GM18907 (cell line): ENCODE data around the gene SVIL.
"Not testable (repeated sequence)": the region's sequence is repeated elsewhere in the genome, so short reads cannot be mapped to it uniquely, and the experiment has no call there.

Source experiments
- ATAC-seq: cut with Tn5 transposase; IDR thresholded peaks from one replicate; pipeline ENCODE4 v1.9.1; 2021; ENCODE audit warnings: mild to moderate bottlenecking, moderate library complexity; ENCODE audit not compliant: unreplicated experiment

SVIL gene

DNA sequence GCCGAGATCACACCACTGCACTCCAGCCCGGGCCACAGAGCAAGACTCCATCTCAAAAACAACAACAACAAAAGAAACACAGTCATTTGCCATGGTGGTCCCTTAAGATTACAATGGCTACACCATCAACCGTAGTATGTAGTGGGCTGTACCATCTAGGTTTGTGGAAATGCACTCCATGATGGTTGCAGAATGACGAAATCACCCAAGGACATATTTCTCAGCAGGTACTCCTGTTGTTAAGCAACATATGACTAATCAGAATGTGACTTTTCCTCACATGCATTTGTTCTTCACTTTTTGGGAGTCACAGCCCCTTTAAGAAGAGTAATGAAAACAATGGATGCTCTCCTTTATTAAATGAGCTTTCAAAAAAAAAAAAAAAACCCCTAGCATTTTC, 11.0 kb downstream of the SVIL start:
- no peak for ATAC-seq

DNA sequence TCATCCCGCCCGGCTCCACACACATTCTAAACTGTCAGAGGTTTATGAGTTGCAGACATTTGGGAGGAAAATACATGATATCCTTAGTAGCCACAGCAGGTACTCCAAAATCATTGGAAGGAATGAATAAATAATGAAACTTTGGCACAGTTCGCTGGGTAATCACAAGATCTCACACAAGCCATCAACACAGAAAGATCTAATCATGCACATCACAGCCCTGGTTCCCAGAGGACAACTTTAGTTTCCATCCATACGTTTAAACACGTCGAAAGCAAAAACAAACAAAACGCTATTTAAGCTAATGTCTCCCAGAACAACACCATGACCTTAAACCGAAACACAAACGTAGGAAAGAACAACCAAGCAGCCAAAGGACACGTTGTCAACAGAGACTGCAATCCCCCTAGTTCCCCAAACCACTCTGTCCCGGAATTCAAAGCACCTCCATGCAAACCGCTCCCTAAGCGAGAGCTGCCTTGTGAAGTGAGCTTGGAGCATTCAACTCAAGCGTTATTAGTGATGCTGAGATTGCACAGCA, 12.3 kb downstream of the SVIL start:
- no peak for ATAC-seq

- ATAC-seq: no peak
These were observed 13.6 kb downstream of the SVIL start for GRCh38 chr10:29621161-29621560.

- no peak for ATAC-seq
These were observed 14.6 kb downstream of the SVIL start for GRCh38 chr10:29620112-29620690.

DNA sequence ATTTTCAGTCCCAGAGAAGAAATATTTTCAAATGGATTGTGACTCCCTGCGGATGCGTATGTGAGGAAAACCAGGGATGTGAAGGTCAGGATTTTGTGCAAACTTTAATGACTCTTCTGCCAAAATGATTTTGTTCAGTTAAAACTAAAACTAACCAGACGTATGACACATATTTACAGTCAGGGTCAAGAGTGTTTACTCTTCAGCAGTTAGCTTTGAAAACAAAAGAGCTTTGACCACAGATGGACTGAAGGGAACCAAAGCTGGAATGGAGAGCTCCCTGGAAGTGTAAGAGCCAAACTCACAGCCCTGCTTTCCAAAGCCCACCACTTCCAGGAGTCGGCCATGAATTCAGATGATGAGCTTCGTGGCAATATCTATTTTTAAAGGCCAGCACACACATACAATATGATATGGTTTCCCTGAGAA, 15.5 kb downstream of the SVIL start:
- ATAC-seq: no peak

- no peak for ATAC-seq
These were observed 16.2 kb downstream of the SVIL start for GRCh38 chr10:29618341-29619171.

- no peak for ATAC-seq
These were observed 16.9 kb downstream of the SVIL start for GRCh38 chr10:29617880-29618340.

DNA sequence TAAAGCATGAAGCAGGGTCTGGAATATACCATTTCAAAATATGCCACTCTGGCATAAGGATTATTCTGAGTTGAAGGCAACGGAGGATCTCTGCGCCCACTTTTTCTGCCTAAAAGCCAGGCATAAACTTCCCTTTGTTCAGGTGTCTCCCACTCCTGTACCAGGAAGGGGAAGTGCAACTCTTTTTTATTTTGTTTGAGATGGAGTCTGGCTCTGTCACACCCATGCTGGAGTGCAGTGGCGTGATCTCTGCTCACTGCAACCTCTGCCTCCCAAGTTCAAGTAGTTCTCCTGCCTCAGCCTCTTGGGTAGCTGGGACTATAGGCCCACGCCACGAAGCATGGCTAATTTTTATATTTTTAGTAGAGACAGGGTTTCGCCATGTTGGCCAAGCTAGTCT, 18.2 kb downstream of the SVIL start:
- no peak for ATAC-seq

DNA sequence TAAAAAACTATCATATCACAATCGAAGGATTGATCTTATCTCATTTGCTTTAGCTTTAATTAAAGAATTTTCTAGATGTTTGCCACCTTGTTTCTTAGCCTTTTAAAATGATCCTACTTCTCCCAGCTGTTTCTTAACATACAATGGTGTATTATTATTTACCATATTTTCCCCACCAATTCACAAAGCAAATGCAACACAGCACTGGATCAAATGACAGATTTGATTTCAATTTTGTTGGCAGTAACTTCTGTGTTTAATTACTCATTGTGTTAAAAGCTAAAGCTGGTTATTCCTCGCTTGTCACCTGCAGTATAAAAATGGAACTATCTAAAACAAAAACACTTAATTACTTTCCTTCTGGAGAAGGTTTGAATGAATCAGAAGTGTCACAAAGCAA, 19.6 kb downstream of the SVIL start:
- ATAC-seq: no peak

DNA sequence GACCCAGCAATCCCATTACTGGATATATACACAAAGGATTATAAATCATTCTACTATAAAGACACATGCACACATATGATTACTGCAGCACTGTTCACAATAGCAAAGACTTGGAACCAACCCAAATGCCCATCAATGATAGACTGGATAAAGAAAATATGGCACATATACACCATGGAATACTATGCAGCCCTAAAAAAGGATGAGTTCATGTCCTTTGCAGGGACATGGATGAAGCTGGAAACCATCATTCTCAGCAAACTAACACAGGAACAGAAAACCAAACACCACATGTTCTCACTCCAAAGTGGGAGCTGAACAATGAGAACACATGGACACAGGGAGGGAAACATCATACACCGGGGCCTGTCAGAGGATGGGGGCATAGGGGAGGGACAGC, 20.5 kb downstream of the SVIL start:
- not testable (repeated sequence) for ATAC-seq

- ATAC-seq: no peak
These were observed 21.0 kb downstream of the SVIL start for GRCh38 chr10:29613791-29614190.

GRCh38 chr10:29613196-29613595, 21.6 kb downstream of the SVIL start:
- no peak for ATAC-seq

GRCh38 chr10:29612657-29613056, 22.1 kb downstream of the SVIL start:
- ATAC-seq: no peak

DNA sequence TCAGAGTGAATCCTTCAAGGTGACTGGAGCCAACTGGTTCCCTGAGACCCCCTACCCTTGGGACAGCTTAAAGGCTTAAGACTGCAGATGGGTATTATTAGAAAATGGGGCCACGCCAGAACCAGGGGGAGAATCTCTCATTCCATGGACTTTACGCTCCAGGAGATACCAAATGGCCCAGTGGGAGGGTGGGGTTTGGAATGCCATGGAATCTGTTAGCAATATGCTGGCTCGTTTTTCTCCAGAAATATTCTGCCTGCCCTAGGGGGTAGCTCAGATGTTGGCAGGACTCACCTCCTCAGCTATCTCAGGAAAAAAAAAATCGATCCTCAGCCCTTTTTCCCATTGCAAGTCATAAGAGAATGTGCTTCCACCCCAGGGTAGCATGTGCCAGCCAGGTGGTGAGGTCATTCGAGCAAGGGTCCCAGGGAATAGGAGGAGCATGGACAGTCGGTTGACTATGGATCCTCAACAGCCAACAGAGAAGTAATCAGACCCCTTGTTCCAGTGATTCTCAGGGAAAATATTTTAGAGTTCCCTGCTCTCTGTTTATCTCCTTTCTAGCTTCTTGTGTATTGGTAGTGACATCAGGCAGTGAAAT, 22.9 kb downstream of the SVIL start:
- ATAC-seq: no peak

- ATAC-seq: no peak
These were observed 23.7 kb downstream of the SVIL start for GRCh38 chr10:29610876-29611647.

DNA sequence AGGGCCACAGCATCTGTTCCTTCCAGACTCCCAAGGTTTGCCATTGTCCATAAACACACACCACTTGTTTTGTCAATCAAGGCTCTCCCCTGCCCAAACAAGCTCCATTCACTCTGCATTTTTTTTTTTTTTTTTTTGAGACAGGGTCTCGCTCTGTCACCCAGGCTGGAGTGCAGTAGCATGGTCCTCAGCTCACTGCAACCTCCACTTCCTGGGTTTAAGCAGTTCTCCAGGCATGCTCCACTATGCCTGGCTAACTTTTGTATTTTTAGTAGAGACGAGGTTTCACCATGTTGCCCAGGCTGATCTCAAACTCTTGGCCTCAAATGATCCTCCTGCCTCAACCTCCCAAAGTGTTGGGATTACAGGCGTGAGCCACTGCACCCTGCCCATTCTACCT, 24.4 kb downstream of the SVIL start:
- not testable (repeated sequence) for ATAC-seq

- ATAC-seq: no peak
These were observed 25.1 kb downstream of the SVIL start for GRCh38 chr10:29609696-29610095.

DNA sequence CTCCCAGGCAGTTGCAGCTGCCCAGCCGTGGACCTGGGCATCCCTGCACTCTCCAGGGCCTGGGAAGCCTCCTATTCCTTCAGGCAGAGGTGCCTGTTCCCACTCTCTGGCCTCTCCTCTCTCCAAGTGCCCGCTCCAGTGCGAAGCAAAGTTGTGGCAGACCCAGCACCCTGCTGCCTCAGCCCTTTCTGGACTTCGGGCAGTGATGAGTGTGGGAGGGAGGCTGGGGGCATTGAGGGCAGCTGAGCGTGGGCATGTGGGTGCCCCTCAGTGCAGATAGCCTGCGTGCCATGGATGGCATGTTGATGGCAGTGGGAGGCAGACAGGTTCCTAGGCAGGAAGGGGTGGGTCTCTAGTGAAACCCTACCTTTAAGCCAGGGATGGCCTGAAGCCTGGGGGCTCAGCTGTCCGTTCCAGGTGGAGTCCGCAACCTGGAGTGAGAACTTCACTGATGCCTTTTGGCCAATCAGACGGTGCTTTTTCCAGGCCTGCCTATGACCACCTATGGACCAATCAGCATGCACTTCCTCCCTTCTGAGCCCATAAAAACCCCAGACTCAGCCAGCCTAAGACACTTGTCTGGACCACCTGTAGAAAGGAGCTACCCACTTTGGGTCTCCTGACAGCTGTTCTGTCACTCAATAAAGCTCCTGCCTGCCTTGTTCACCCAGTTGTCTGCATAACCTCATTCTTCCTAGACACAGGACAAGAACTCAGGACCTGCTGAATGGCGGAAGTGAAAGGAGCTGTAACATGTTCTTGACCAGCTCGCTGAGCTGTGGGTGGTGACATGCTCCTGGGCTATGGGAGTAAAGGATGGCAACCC, 26.1 kb downstream of the SVIL start:
- no peak for ATAC-seq

DNA sequence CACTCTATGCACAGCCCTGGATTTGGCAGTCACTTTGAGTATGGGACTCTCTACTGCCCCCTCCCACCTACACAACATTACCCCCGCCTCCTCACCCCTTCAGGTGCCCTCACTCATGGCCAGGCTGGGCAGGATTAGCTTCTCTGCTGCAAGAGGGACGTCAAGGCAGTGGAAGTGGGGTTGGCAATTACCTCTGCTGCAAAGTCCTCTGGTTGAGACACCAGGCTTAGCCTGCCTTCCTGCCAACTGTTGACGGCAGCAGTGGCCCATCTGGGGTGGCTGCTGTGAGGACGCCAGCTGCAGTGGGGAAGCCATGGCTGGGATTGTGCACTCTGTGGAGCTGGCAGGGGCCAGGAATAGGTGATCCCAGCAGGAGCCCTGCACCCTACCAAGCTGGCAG, 26.7 kb downstream of the SVIL start:
- ATAC-seq: no peak

- ATAC-seq: no peak
These were observed 27.2 kb downstream of the SVIL start for GRCh38 chr10:29607576-29607975.
